SK-N-SH (cell line): ENCODE data around the gene ME2. TPM values are rescaled to one million over a fixed set of nuclear protein-coding genes. Genes with fewer than 3 reads are reported as not detected.
A peak's percentile ranks its signal among the peaks of the same experiment; 100 is the strongest.

ENCODE experiments used
- CTCF ChIA-PET: fragments of 300-600, 350-600 bp; formaldehyde crosslinking; extraction: SDS; loops from one replicate; lab custom pipeline; 2021; lab: Yijun Ruan, JAX
- POLR2A ChIA-PET: fragments of 350-600 bp; sonication (Branson Sonifier 250); formaldehyde crosslinking; extraction: SDS; loops from one replicate; lab custom pipeline; 2020; ENCODE audit warnings: antibody characterized with exemption, inconsistent platforms; lab: Yijun Ruan, JAX
- DNase-seq: peaks from one replicate; pipeline ENCODE4 v3.0.0; 2012
- H2AFZ ChIP-seq: fragments of 200-600 bp; sonication (generic); 2 replicates; pipeline ENCODE4 v1.8.1; 2016; ENCODE audit warnings: antibody characterized with exemption, mild to moderate bottlenecking, low read depth
- H3F3A ChIP-seq: fragments of 200-600 bp; sonication (generic); replicated peaks from 2 replicates; pipeline ENCODE3; 2016; ENCODE audit warnings: antibody characterized with exemption, mild to moderate bottlenecking; ENCODE audit not compliant: insufficient read depth
- H3K27ac ChIP-seq, 2 experiments: fragments of 200-500 bp in 1 of 2; fragments of 200-600 bp in 1 of 2; sonication (Bioruptor generic) in 1 of 2; sonication (generic), shearing (Covaris generic) in 1 of 2; 2 replicates each; pipeline versions ENCODE4 v1.5.1 to v1.6.1; 2014 to 2016; ENCODE audit warnings: low read depth in 2 of 2, inconsistent platforms in 1 of 2, low read length in 1 of 2, mild to moderate bottlenecking in 1 of 2, mixed read lengths in 1 of 2
- H3K27me3 ChIP-seq: fragments of 200-600 bp; sonication (generic), shearing (Covaris generic); 2 replicates; pipeline ENCODE4 v1.6.1; 2016; ENCODE audit warnings: mixed run types; ENCODE audit not compliant: insufficient read depth
- H3K36me3 ChIP-seq, 2 experiments: fragments of 200-500 bp in 1 of 2; fragments of 200-600 bp in 1 of 2; sonication (Bioruptor generic) in 1 of 2; sonication (generic) in 1 of 2; replicated peaks in 1 of 2; 2 replicates each; pipeline versions ENCODE3 to v1.5.1; 2014 to 2016; ENCODE audit warnings: low read length in 1 of 2, mild to moderate bottlenecking in 1 of 2; ENCODE audit not compliant: insufficient read depth in 2 of 2, control insufficient read depth in 1 of 2
- H3K4me1 ChIP-seq, 2 experiments: fragments of 200-500 bp in 1 of 2; fragments of 200-600 bp in 1 of 2; sonication (Bioruptor generic) in 1 of 2; sonication (generic), shearing (Covaris generic) in 1 of 2; 2 replicates each; pipeline versions ENCODE4 v1.5.1 to v1.6.1; 2014 to 2016; ENCODE audit warnings: low read depth in 1 of 2, low read length in 1 of 2, mixed run types in 1 of 2; ENCODE audit not compliant: insufficient read depth in 2 of 2, control insufficient read depth in 1 of 2
- H3K4me2 ChIP-seq: fragments of 200-600 bp; sonication (generic), shearing (Covaris generic); 2 replicates; pipeline ENCODE4 v1.6.1; 2017; ENCODE audit warnings: mixed run types
- H3K4me3 ChIP-seq, 2 experiments: fragments of 200-500 bp in 1 of 2; fragments of 200-600 bp in 1 of 2; sonication (Bioruptor generic) in 1 of 2; sonication (generic), shearing (Covaris generic) in 1 of 2; 2 replicates each; pipeline versions ENCODE4 v1.5.1 to v1.8.1; 2014 to 2016; ENCODE audit warnings: low read depth in 2 of 2, inconsistent platforms in 1 of 2, low read length in 1 of 2, mild to moderate bottlenecking in 1 of 2, mixed read lengths in 1 of 2, moderate library complexity in 1 of 2
- H3K79me2 ChIP-seq: fragments of 200-600 bp; sonication (generic); 2 replicates; pipeline ENCODE4 v1.8.1; 2017; ENCODE audit warnings: mild to moderate bottlenecking; ENCODE audit not compliant: insufficient read depth
- H3K9ac ChIP-seq: fragments of 200-600 bp; sonication (generic); 2 replicates; pipeline ENCODE4 v1.6.1; 2017; ENCODE audit warnings: mixed run types
- H3K9me2 ChIP-seq: fragments of 200-600 bp; sonication (generic); 2 replicates; pipeline ENCODE4 v1.6.1; 2017; ENCODE audit warnings: mixed run types
- H3K9me3 ChIP-seq: fragments of 200-600 bp; sonication (generic); 2 replicates; pipeline ENCODE4 v1.6.1; 2017; ENCODE audit warnings: mixed run types, mild to moderate bottlenecking, moderate library complexity
- H4K20me1 ChIP-seq: fragments of 200-600 bp; sonication (generic); 2 replicates; pipeline ENCODE4 v1.6.1; 2017; ENCODE audit warnings: mild to moderate bottlenecking, mixed run types; ENCODE audit not compliant: insufficient read depth
- ELF1 ChIP-seq: IDR thresholded peaks from 2 replicates; pipeline ENCODE4 v1.4.0; 2012
- FOSL2 ChIP-seq: IDR thresholded peaks from 2 replicates; pipeline ENCODE4 v1.4.0; 2012; ENCODE audit warnings: low read depth, mild to moderate bottlenecking, moderate library complexity, borderline replicate concordance
- FOXJ3 ChIP-seq: sonication (generic); formaldehyde crosslinking; IDR thresholded peaks from 2 replicates; pipeline ENCODE4 v1.5.1; 2020; ENCODE audit warnings: mild to moderate bottlenecking, missing genetic modification reagents
- JUND ChIP-seq: IDR thresholded peaks from 2 replicates; pipeline ENCODE4 v1.4.0; 2012
- MEF2A ChIP-seq: IDR thresholded peaks from 2 replicates; pipeline ENCODE4 v1.4.0; 2012; ENCODE audit warnings: low read depth, borderline replicate concordance
- NFIC ChIP-seq: IDR thresholded peaks from 2 replicates; pipeline ENCODE4 v1.4.0; 2012; ENCODE audit warnings: borderline replicate concordance
- RAD21 ChIP-seq: IDR thresholded peaks from 2 replicates; pipeline ENCODE4 v1.6.1; 2012; ENCODE audit warnings: mild to moderate bottlenecking, low read length
- SIN3A ChIP-seq: IDR thresholded peaks from 2 replicates; pipeline ENCODE4 v1.6.1; 2012; ENCODE audit warnings: low read depth, mild to moderate bottlenecking, low read length, moderate library complexity, borderline replicate concordance
- TCF12 ChIP-seq: IDR thresholded peaks from 2 replicates; pipeline ENCODE4 v1.4.0; 2012
- WGBS: methylation state at CpG from one replicate; pipeline ENCODE4 v1.1.6; 2017; ENCODE audit warnings: low lambda C conversion rate; 5-methylcytosine and 5-hydroxymethylcytosine counted together
- polyA plus RNA-seq, 3 experiments: library from polyadenylated mRNA; depleted of rRNA; stranded (reverse); fragments of >200 nt; gene quantifications; 2 replicates each; pipeline ENCODE4 v1.2.3, GENCODE V29; 2012
- TF ChIP-seq, protein P1 (sequence below): fragments of 150-350 bp; IDR thresholded peaks from 2 replicates; pipeline ENCODE4 v1.6.1; 2016; ENCODE audit warnings: mild to moderate bottlenecking, low read depth, low read length
- TF ChIP-seq, protein P2 (sequence below): IDR thresholded peaks from 2 replicates; pipeline ENCODE4 v1.4.0; 2012; ENCODE audit warnings: low read depth, borderline replicate concordance
- TF ChIP-seq, protein P3 (sequence below): IDR thresholded peaks from 2 replicates; pipeline ENCODE4; 2012
- TF ChIP-seq, protein P4 (sequence below): IDR thresholded peaks from 2 replicates; pipeline ENCODE4 v1.4.0; 2012; ENCODE audit warnings: low read depth, borderline replicate concordance

ME2 gene
- polyA plus RNA-seq, 1 of the 3 experiments (the other 2 are of a cell fraction) = 35.1 TPM

DNA sequence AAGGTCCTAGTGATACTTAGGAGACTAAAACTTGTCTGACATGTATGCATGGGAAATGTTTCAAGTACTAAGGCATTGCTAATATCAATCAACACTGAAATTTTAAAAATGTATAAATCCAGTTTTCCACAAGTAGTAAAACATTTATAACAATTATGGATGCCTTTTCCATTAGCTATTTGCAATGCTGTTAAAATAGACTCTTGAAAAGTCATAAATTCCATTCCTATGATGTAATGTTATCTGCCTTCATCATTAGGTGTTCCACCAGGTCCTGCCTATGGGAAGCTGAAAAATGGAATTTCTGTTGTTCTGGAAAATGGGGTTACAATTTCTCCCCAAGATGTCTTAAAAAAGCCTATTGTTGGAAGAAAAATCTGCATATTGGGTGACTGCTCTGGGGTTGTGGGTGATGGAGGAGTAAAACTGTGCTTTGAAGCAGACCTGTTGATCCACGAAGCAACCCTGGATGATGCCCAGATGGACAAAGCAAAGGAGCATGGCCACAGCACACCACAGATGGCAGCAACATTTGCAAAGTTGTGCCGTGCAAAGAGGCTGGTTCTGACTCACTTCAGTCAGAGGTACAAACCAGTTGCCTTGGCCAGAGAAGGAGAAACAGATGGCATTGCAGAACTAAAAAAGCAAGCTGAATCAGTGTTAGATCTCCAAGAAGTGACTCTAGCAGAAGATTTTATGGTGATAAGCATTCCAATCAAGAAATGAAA lies 107.6 kb downstream of the ME2 start:
- 0 out of 2 replicates have a peak, but pooled peaks cover 4% of the 10 kb centered on the region for H4K20me1 ChIP-seq
- H3K4me1 ChIP-seq = peaks cover 3 to 5% of the 10 kb centered on the region in 2 experiments; a peak in 1 of 4 replicates
- peak overlapping the region; percentile 18; the same call in 1 of the 2 replicates for H3K9ac ChIP-seq
- TF ChIP-seq RAD21 = no peak
- TF ChIP-seq TCF12 = peak; percentile 91
- no peak for TF ChIP-seq FOXJ3
- peak; percentile 57 for TF ChIP-seq JUND
- TF ChIP-seq MEF2A = peak; percentile 36; the same call in 1 of the 2 replicates
- no peak for TF ChIP-seq ELF1
- TF ChIP-seq, protein P1, sequence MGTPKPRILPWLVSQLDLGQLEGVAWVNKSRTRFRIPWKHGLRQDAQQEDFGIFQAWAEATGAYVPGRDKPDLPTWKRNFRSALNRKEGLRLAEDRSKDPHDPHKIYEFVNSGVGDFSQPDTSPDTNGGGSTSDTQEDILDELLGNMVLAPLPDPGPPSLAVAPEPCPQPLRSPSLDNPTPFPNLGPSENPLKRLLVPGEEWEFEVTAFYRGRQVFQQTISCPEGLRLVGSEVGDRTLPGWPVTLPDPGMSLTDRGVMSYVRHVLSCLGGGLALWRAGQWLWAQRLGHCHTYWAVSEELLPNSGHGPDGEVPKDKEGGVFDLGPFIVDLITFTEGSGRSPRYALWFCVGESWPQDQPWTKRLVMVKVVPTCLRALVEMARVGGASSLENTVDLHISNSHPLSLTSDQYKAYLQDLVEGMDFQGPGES = no peak
- TF ChIP-seq, protein P2, sequence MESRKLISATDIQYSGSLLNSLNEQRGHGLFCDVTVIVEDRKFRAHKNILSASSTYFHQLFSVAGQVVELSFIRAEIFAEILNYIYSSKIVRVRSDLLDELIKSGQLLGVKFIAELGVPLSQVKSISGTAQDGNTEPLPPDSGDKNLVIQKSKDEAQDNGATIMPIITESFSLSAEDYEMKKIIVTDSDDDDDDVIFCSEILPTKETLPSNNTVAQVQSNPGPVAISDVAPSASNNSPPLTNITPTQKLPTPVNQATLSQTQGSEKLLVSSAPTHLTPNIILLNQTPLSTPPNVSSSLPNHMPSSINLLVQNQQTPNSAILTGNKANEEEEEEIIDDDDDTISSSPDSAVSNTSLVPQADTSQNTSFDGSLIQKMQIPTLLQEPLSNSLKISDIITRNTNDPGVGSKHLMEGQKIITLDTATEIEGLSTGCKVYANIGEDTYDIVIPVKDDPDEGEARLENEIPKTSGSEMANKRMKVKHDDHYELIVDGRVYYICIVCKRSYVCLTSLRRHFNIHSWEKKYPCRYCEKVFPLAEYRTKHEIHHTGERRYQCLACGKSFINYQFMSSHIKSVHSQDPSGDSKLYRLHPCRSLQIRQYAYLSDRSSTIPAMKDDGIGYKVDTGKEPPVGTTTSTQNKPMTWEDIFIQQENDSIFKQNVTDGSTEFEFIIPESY = no peak
- TF ChIP-seq FOSL2 = peak; percentile 60; the same call in 1 of the 2 replicates
- TF ChIP-seq SIN3A = no peak
- TF ChIP-seq, protein P3, sequence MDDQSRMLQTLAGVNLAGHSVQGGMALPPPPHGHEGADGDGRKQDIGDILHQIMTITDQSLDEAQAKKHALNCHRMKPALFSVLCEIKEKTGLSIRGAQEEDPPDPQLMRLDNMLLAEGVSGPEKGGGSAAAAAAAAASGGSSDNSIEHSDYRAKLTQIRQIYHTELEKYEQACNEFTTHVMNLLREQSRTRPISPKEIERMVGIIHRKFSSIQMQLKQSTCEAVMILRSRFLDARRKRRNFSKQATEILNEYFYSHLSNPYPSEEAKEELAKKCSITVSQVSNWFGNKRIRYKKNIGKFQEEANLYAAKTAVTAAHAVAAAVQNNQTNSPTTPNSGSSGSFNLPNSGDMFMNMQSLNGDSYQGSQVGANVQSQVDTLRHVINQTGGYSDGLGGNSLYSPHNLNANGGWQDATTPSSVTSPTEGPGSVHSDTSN = peak; percentile 53
- TF ChIP-seq, protein P4, sequence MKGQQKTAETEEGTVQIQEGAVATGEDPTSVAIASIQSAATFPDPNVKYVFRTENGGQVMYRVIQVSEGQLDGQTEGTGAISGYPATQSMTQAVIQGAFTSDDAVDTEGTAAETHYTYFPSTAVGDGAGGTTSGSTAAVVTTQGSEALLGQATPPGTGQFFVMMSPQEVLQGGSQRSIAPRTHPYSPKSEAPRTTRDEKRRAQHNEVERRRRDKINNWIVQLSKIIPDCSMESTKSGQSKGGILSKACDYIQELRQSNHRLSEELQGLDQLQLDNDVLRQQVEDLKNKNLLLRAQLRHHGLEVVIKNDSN = no peak
- 0 out of 2 replicates have a peak, but pooled peaks have one; percentile 6 for TF ChIP-seq NFIC
- H3K79me2 ChIP-seq = no peaks in the 10 kb centered on the region; the same call in 1 of the 2 replicates
- no peak overlapping the region for H3K4me3 ChIP-seq
- no peak overlapping the region for H2AFZ ChIP-seq
- ChIA-PET POLR2A (no interaction called here), CTCF (no interaction called here)
- H3K9me3 ChIP-seq = no peaks in the 10 kb centered on the region
- H3F3A ChIP-seq = peaks cover 18% of the 10 kb centered on the region
- peak overlapping the region in 1 of 2 experiments; percentile 62; a peak in 2 of 4 replicates for H3K27ac ChIP-seq
- peak overlapping the region; percentile 51 for H3K4me2 ChIP-seq
- 55% methylated on average over 2 of the region's 2 CpGs for WGBS
- peaks cover 2 to 3% of the 10 kb centered on the region in 2 experiments for H3K36me3 ChIP-seq
- H3K9me2 ChIP-seq = no peaks in the 10 kb centered on the region
- H3K27me3 ChIP-seq = no peaks in the 10 kb centered on the region
- no peak for DNase-seq
